Measurements from ENCODE around the gene COL20A1. TPM values are rescaled to one million over a fixed set of nuclear protein-coding genes. Genes with fewer than 3 reads are reported as not detected.

The COL20A1 gene
- total RNA-seq, 1 experiment from 2014 or later: not detected

DNA sequence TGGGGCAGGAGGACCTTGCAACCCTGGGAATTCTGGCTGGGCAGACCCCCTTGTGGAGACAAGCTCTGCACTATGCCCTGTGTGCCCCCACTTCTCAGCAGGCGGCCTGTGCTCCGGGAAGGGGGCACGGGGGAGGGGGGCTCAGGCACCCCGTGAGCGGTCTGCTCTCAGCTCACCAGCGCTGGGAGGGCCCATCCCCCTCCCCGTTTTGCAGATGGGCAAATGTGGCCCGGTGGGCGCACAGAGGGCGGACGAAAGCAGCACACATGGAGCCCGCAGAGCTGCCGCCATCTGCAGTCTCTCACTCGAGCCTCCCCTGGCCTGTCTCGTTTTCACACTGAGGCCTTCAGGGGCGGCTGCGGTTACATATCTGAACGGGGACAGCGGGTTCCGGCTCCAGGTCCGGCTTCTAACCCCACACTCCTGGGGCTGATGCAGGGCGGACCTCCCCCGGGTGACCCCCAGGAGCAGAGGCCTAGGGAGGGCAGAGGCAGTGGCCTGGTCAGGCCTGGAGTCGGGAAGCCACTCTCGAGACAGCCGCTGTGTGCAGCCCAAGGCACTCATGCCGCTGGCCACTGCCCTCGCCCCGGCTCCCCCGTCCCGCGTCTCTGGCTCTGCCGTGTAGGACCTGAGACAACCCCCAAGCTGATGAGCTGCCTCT is 54.2 kb downstream of the COL20A1 start:
- DNase-seq (ENCODE audit: low read depth): no peak

DNA sequence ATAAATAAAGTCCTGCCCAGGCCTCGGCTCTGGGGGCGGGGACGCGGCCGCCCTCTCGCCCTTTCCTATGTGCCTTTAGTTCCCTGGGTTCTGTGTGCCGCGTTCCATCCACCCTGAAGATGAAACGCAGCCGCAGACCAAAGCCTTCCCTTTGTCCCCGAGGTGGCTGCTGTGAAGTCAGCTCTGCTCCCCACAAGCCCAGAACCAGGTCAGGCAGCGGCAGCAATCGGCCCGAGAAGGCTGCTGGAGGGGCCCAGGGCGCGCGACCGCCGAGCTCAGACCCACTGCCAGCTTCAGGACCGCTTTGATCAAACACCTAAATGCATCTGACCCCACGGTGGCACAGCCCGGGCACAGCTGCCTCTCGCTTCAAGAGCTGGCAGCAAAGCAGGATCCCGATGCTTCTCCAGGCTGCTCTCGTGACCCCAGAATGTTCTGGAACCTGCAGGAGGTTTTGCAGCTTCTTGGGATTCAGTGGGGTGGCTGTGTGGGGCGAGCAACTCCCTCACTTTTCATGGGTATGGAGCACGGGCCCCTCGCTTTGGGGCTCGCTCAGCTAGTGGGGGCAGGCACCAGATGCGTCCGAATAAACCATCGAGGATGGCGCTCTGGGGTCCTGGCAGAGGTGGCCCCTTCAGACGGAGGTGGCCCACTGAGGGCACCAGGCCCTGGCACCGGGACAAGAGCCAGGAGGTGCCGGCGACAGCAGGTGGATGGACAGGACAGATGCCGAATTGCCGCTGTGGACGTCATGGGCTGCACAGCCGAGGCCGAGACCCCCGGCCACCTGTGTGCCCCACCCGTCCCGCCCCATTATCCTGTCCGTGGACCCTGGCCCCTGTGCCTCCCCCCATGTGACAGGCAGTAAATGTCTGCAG is 55.2 kb downstream of the COL20A1 start:
- no peak for DNase-seq (ENCODE audit: low read depth)

DNA sequence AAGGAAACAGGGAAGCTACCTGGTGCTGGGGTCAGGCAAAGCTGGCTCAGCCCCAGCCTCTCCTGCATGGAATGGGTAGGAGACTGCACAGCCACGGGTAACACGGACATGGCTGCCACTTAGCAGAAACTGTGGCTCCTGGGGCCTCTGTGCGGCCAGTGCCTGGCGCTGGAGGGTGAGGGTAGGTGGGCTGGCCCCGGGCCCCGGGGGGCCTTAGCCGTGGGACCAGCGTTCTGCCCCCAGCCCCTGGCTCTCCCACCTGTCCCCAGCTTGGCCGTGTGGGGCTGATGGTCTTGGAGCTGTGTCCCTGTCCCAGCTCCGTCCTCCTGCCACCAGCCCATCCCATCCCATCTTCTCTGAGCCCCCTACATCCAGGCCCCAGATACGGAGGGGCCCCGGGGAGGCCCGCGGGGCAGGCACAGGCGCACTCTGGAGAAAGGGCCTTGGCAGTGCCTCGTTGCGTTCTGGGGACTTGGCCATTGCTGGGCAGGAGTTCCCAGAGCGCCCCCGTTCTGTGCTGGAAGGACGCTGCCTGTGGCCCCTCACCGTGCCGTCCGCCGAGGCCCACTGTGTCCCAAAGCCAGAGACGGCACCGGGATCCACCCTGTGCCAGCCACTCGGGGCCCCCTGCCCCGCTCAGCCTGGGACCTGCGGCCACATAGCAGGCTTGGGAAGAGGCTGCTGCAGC is 56.0 kb downstream of the COL20A1 start:
- DNase-seq (ENCODE audit: low read depth): no peak

DNA sequence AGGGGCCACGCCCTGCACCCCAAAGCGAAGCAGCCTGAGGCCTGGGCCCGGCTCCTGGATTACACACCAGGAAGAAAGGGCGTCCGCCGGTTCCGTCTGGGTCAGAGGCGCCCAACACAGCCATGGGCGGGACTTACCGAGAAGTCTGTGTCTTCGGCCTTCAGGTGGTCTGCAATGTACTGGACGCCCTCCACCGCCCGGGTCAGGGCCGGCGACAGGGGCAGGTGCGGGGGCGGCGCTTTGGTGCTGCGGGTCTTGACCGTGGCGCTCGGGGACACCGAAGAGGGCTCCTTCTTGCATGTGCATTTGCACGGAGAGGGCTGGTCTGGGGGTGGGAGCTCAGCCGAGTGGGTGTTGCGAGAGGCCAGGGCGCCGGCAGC is 56.5 kb downstream of the COL20A1 start:
- no peak for DNase-seq (ENCODE audit: low read depth)

DNA sequence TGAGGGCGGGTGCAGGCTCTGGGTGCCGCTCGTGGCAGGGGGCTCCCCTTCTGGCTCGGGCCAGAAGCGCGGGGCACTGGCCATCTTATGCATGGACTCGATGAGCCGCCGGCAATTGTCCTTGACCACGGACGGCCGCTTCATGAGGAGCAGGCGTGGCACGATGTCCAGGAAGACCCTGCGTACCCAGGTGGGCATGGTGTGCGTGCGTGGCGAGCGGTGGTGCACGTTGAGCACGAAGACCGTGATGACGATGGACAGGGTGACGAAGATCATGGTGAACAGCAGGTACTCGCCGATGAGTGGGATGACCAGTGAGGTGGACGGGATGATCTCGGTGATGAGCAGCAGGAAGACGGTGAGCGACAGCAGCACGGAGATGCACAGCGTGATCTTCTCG is 57.2 kb downstream of the COL20A1 start:
- DNase-seq (ENCODE audit: low read depth): no peak

DNA sequence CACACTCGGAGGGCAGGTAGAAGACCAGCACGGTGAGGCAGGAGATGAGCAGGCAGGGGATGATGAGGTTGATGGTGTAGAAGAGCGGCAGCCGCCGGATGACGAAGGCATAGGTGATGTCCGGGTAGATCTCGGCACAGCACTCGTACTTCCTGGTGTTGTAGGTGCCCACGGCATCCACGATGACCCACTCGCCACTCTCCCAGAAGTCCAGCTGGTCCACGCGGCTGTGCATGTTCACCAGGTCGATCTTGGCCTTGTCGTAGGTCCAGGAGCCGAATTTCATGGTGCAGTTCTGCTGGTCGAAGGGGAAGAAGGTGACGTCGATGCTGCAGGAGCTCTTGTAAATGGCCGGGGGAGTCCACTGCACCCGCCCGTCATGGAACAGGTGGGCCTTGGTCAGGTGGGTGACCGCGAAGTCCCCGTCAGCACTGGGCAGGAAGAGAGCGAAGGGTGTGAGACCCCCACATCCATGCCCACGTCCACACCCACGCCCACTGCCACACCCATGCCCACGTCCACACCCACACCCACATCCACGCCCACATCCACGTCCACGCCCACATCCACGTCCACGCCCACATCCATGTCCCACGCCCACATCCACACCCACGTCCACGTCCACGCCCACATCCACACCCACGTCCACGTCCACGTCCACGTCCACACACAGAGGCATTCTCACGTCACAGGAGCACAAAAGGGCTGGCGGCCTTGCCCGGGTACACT is 57.8 kb downstream of the COL20A1 start:
- no peak for DNase-seq (ENCODE audit: low read depth)

DNA sequence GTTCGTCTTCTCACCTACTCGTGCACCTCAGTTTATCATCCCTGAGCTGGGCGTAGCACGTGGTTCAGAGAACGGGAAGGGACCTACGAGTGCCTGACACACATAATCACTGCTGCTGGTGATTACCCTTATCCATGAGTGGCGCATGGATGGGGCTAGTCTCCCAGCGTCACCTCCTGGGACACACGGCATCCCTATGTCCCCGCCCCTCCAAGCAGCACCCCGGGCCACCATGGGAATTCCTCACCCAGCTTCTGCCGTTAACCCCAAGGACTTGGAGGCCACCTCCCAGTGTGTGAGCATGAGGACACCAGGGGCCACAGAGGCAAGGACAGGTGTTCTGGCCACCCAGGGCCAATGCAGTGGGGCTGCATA is 58.3 kb downstream of the COL20A1 start:
- DNase-seq (ENCODE audit: low read depth): no peak

DNA sequence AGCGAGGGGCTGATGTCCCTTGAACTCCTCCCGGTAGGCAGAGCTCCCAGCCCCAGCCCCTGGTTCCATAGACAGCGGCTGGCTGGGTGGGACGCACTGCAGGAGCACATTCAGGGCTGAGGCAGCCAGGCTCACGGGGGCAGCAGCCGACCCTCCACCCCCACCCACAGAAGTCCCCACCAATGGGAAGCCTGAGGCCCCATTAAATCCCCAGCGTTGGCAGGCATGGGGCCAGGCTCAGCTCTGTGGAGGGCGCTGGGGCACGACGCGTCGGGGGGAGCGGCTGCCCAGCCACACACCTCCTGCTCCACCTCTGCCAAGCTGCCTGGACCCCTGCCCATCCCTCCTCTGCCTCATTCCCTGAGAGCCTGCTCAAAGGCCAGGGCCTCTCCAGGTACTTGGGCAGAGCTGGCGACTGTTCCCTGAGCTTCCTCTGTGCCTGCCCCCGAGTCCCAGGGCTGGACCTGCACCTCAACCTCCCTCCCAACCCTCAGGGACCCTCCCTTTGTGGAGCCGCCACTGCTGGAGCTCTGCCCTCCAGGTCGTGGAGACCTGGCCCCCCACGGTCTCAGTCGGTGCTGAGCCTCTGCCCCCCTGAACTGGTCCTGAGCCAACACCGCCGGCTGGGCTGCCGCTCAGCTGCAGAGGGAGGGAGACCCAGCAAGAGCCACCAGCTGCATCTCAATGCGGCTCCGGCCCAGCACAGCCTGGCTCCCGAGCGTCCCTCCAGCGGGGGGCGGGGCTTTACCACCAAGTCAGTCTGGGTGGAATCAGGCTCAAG is 59.0 kb downstream of the COL20A1 start:
- no peak for DNase-seq (ENCODE audit: low read depth)

DNA sequence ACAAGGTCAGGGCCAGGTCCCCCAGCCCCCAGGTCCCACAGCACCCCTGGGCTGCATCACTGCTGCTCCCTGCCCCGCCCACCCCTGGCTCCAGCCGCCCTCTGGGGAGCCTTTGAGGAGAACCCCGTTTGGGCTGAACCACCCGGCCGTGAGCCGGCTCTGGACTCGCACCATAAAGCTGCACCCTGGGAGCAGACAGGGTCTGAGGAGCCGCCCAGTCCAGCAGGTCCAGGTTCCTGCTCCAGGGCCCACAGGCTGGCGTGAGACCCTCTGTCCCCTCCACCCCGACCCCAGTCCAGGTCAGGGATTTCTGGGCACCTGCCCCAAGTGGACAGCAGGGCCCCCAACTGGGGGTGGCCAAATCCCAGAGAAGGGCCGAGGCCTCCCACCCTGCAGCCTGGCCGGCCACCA is 59.8 kb downstream of the COL20A1 start:
- DNase-seq (ENCODE audit: low read depth): no peak

DNA sequence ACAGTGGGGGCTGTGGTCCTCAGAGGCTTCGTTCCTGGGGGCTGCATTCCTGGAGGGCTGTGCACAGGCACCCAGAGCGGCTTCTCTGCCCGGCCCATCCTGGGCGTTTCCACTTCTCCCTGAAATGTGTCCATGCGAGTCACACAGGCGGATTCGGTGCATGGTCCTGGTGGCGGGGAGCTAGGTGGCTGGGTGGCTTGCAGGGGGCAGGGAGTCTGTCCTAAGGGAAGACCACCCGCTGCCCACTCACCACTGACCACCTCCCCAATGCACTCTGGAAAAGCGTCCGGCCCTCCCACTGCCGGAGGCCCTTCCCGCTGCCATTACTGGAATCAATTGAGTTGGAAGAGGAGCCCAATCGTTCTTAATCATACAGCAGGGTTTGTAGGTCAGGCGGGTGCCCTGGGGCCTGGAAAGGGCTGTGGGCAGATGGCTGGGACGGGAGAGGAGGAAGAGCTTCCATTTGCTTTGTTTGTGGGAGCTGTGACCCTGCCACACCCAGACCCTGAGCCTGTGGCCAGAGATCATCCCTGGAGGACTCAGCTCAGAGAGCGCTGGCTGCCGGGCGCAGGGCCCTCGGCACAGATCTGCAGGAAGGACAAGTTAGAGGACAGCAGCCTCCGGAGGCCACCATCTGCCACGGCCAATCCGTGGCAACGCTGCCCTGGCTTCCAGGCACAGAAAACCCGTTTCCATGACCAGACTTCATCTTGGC is 61.8 kb downstream of the COL20A1 start:
- DNase-seq (ENCODE audit: low read depth): no peak

DNA sequence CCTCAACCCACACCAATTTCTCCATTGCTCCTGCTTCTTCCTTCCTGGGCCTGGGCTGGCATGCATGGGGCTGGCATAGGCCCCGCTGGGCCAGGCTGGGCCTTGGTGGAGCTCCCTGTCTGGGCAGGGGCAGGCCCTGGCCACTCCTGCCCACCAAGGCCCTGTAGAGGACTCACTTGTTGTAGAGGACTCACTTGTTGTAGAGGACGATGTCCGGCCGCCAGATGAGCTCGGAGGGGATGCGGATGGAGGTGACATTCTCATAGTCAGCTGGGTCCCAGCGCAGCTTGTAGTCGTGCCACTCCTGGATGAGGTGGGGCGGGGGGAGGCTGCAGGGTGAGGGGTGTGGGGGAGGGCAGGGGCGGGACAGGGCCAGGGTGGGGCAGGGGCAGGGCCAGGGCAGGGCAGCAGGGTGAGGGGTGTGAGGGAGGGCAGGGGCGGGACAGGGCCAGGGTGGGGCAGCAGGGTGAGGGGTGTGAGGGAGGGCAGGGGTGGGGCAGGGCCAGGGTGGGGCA is 62.9 kb downstream of the COL20A1 start:
- no peak for DNase-seq (ENCODE audit: low read depth)

DNA sequence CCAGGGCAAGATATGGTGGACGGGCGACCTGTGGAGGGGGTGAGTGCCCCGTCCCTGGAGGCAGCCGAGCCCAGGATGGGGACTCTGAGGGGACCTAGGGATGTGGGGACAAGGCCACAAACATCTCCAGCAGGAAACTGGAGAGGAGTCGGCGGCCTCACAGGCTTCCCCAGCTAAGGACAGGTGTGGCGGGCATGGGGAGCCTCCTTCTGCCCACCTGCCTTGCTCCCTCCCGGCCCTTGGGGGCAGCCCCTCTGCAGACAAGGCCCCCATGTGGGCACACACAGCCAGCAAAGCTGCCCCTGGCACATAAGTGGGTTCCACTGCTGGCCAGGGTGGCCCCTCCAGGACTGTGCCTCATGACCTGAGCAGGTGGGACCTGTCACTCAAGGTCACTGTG is 63.5 kb downstream of the COL20A1 start:
- no peak for DNase-seq (ENCODE audit: low read depth)

DNA sequence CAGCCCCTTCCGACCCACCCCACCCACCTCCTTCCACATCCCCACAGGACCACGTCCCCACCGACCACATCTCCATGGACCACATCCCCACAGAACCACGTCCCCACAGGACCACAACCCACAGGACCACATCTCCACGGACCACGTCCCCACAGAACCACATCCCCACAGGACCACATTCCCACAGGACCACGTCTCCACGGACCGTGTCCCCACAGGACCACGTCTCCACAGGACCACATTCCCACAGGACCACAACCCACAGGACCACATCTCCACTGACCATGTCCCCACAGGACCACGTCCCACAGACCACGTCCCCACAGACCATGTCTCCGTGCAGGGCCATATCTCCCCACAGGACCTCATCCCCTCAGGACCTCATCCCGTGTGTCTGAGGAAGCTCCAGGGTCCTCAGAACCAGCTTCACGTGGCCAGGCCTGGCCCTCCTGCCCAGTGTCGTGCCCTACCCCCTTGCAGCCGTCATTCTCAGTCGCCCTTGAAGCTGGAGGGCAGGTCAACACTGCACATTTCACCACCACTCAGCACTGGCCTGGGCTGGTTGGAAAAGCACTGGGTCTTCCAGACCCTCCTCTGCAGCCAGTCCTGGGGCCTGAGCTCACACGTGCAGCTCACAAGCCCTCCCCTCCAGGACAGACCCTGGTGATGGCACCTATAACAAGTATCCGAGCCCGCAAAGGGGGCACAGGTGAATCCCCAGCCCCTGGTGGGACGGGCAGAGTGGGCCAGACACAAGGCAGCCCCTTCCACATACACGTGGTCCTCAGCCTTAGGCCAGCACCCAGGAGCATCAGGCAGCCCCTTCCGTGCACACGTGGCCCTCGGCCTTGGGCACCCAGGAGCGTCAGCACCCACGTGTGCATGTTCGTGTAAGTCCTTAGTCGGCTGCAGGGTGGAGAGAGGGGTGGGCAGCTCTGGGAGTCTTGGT is 64.2 kb downstream of the COL20A1 start:
- DNase-seq (ENCODE audit: low read depth): no peak

DNA sequence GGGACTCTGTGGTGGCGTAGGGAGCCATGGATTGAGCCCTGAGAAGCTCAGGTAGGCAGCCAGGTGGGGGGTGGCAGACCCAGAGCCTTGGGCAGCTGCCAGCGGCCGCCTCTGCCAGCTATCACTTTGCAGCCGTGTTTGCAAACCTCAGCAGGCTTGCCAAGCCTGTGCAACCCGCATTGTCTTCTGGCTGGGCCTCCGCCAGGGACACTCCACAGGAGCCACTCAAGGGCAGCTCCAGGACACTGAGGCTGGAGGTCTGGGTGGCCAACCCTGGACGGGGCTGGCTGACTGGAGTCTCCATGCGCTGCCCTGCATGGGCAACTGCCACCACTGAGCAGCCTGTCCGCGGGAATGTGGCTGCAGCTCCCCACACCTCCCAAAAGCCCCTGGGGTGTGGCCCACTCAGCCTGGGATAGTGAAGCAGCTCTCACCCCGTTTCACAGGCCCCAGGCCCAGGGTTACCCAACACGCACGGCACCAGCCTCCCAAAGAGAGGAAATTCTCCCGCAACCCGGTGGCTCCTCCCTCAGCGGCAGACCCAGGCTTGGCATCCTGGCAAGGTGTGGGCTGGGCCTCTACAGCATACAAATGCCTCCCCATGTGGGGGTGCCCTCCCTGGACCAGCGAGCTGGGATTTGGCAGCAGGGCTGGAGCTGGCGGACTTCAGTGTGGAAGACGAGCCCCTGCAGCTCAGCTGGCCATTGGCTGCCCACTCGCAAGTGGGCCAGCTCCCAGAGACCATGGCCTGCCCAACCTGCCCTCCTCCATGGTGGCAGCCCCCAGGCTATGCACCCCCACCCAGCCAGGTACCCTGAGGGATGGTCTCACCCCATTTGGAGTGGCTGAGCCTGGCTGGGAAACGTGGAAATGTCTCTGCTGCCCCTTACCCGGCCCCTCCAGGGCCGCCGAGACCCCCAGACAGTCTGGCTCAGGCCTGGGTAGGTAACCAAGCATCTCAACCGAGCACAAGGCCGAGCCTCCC is 65.2 kb downstream of the COL20A1 start:
- no peak for DNase-seq (ENCODE audit: low read depth)

DNA sequence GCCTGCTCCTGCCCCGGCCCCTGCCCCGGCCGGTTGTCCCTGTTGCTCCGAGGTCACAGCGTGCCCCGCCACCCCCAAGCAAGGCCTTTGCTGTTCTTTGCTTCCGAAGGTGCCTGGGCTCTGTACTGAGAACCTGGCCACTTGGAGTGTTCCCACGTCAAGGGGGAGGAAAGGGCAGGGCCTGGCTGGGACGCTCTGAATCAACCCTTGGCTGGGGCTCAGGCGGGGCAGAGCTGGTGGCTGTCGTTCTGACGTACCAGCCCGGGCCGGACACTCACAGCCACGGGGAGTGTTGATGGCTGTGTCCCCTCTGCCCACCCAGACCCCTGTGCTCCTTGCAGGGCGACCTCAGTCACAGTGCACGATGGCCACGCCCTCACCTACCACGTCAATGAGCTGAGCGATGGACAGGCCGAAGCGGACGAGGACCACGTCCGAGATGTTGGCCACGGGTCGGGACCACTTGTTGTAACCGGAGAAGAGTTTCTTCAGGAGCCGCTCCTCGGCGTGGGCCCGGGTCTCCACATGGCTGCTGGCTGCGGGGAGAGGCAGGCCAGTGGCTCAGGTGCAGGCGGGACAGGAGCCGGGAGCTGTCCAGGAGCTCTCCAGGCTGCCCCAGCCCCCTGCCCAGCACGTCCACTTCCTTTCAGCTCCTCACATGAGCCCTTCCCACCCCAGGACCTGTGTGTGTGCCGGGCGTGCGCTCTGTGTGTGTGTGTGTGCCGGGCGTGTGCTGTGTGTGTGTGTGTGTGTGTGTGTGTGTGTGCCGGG is 66.4 kb downstream of the COL20A1 start:
- no peak for DNase-seq (ENCODE audit: low read depth)

DNA sequence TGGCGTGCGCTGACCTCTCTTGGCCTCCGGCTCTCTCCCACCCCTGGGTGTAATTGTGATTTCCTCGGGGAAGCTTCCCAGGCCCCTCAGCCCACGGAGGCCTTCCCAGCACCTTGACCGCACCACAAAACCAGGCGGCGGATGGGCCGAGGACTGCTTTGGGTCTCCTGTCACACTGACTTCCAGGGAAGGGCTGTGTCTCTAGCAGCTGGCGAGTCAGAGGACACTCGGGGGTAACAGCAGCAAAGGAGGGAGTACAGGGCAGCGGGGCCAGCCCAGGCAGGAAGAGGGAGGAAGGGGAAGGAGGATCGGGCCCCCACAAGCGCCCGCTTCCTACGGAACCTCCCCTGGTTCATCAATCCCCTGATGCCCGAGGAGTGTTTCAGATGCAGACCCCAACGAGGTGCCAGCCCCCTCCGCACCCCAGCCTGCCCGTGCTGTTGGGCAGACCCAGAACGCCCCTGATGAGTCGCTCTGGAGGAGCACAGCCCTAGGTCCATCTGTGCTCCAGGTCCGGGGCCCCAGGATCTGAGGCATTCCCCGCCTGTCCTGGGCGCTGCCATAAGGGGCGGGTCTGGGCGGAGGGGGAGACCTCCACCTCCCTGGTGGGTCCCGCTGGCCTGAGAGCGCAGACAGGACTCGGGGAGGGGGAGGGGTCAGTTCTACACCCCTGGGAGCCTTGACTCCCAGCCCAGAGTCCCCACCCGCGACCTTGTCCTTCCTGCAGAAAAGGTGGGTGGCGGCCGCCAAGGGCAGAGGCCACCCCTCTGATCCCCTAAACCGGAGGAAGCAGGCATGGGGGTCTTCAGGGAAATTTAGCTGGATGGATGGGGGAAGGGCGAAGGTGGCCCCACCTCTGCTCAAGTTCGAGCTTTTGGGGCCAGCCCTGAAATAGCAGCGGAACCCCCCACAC is 67.2 kb downstream of the COL20A1 start:
- no peak for DNase-seq (ENCODE audit: low read depth)

Measured in RPMI7951 (cell line).